Ovary (tissue), 3 donors: Measurements from ENCODE around the gene UQCRH.
"Not testable (repeated sequence)": the region's sequence is repeated elsewhere in the genome, so short reads cannot be mapped to it uniquely, and the experiment has no call there.

Source experiments
- CTCF ChIP-seq, 3 donors: fragments of 450-650 bp in 2 of 3; fragments of 200-600 bp in 1 of 3; IDR thresholded peaks; one replicate each; pipeline versions ENCODE4 v1.5.1 to v1.8.0; 2016 to 2022; ENCODE audit warnings: antibody characterized with exemption in 3 of 3, mild to moderate bottlenecking in 1 of 3
- EP300 ChIP-seq: sonication (generic); formaldehyde crosslinking; IDR thresholded peaks from one replicate; pipeline ENCODE4 v1.6.1; 2017; ENCODE audit warnings: antibody characterized with exemption
- POLR2A ChIP-seq: fragments of 450-650 bp; IDR thresholded peaks from one replicate; pipeline ENCODE4 v1.6.1; 2017; ENCODE audit warnings: antibody characterized with exemption, mild to moderate bottlenecking, moderate library complexity
- donor health status: DM: no; HTN: no; CAD: no.

GRCh38 chr1:46355920-46356319 is 52.4 kb downstream of the UQCRH start:
- TF ChIP-seq CTCF (IDR thresholded peaks at IDR 0.05); EP300; POLR2A: not testable (repeated sequence)
